Spleen (tissue), 7 donors: ENCODE data around the gene CFL1.

Experiments used
- POLR2A ChIP-seq, 3 donors: fragments of 450-650 bp; IDR thresholded peaks; one replicate each; pipeline ENCODE4 v1.5.1; 2017; ENCODE audit warnings: antibody characterized with exemption in 3 of 3, mild to moderate bottlenecking in 1 of 3
- POLR2AphosphoS5 ChIP-seq, 3 donors: sonication (generic); formaldehyde crosslinking; IDR thresholded peaks; one replicate each; pipeline ENCODE4 v1.5.1; 2017; ENCODE audit warnings: antibody characterized with exemption in 3 of 3
- TF ChIP-seq, protein P1 (sequence below), 11 experiments: fragments of 200-600 bp in 7 of 11; fragments of 450-650 bp in 4 of 11; sonication (generic) in 4 of 11; IDR thresholded peaks in 8 of 11; conservative IDR thresholded peaks in 3 of 11; 1 replicate in 7 of 11; 2 replicates in 4 of 11; pipeline versions ENCODE4 v1.4.0 to v1.8.0; 2016 to 2021; ENCODE audit warnings: antibody characterized with exemption in 11 of 11, inconsistent platforms in 4 of 11, mild to moderate bottlenecking in 1 of 11
- donor health status: DM: no; HTN: no; CAD: no; lungs with moderate emphysema.
- donor health status: DM: no; HTN: no; CAD: no.
- donor health status: DM: no; HTN: no; CAD: no.

DNA sequence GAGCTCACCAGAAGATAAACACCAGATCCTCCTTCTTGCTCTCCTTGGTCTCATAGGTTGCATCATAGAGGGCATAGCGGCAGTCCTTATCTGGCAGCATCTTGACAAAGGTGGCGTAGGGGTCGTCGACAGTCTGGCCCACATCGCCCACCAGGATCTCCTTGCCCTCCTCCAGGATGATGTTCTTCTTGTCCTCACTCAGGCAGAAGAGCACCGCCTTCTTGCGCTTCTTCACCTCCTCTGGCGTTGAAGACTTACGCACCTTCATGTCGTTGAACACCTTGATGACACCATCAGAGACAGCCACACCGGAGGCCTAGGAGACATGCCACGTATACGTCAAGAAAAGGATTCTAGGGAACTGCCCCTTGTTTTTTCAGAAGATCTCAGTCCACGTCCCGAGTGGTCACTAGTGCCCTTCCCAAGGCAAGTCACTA lies 2.0 kb downstream of the CFL1 start:
- TF ChIP-seq, protein P1, sequence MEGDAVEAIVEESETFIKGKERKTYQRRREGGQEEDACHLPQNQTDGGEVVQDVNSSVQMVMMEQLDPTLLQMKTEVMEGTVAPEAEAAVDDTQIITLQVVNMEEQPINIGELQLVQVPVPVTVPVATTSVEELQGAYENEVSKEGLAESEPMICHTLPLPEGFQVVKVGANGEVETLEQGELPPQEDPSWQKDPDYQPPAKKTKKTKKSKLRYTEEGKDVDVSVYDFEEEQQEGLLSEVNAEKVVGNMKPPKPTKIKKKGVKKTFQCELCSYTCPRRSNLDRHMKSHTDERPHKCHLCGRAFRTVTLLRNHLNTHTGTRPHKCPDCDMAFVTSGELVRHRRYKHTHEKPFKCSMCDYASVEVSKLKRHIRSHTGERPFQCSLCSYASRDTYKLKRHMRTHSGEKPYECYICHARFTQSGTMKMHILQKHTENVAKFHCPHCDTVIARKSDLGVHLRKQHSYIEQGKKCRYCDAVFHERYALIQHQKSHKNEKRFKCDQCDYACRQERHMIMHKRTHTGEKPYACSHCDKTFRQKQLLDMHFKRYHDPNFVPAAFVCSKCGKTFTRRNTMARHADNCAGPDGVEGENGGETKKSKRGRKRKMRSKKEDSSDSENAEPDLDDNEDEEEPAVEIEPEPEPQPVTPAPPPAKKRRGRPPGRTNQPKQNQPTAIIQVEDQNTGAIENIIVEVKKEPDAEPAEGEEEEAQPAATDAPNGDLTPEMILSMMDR (IDR thresholded peaks at IDR 0.05 in 8 of 11, conservative IDR thresholded peaks at IDR 0.05 in 3 of 11), result no peak
- TF ChIP-seq POLR2A (IDR thresholded peaks at IDR 0.05) (no peak), POLR2AphosphoS5 (IDR thresholded peaks at IDR 0.05) (no peak)
